GM18519 (cell line): Measurements from ENCODE around the gene COPE.

Source experiments
- ATAC-seq: cut with Tn5 transposase; IDR thresholded peaks from one replicate; pipeline ENCODE4 v1.9.1; 2021; ENCODE audit warnings: mild to moderate bottlenecking, moderate library complexity; ENCODE audit not compliant: unreplicated experiment, low FRiP score

Gene COPE

GRCh38 chr19:18896421-18896841 lies 22.8 kb downstream of the COPE start:
- no peak for ATAC-seq

GRCh38 chr19:18895824-18896341 lies 23.3 kb downstream of the COPE start, which contains the start of gene CERS1:
CERS1 (minus strand) TSS chr19:18896158; CDS start chr19:18896072, 86 bp downstream.
- no peak for ATAC-seq

GRCh38 chr19:18895038-18895823 lies 24.0 kb downstream of the COPE start:
- no peak for ATAC-seq

- ATAC-seq: no peak
Measured at GRCh38 chr19:18894254-18895037, 24.7 kb downstream of the COPE start.

GRCh38 chr19:18893587-18894253 lies 25.5 kb downstream of the COPE start:
- ATAC-seq: no peak

- no peak for ATAC-seq
Measured at GRCh38 chr19:18889949-18890745, 29.0 kb downstream of the COPE start.

- ATAC-seq: no peak
Measured at GRCh38 chr19:18886972-18887371, 32.2 kb downstream of the COPE start.

GRCh38 chr19:18883526-18884304 lies 35.5 kb downstream of the COPE start:
- no peak for ATAC-seq

- ATAC-seq: no peak
Measured at GRCh38 chr19:18881491-18881890, 37.7 kb downstream of the COPE start.

GRCh38 chr19:18879579-18880373 lies 39.4 kb downstream of the COPE start:
- no peak for ATAC-seq

GRCh38 chr19:18878858-18879578 lies 40.2 kb downstream of the COPE start:
- no peak for ATAC-seq

GRCh38 chr19:18878058-18878797 lies 41.0 kb downstream of the COPE start:
- no peak for ATAC-seq

- ATAC-seq: no peak
Measured at GRCh38 chr19:18876865-18877264, 42.3 kb downstream of the COPE start.

- no peak for ATAC-seq
Measured at GRCh38 chr19:18875726-18876125, 43.5 kb downstream of the COPE start.

- no peak for ATAC-seq
Measured at GRCh38 chr19:18871543-18871942, 47.6 kb downstream of the COPE start.

GRCh38 chr19:18870531-18871172 lies 48.5 kb downstream of the COPE start:
- no peak for ATAC-seq
